ENCODE results near the gene TAF11L3. TPM values are rescaled to one million over a fixed set of nuclear protein-coding genes. Genes with fewer than 3 reads are reported as not detected.
"Not testable (repeated sequence)": the region's sequence is repeated elsewhere in the genome, so short reads cannot be mapped to it uniquely, and the experiment has no call there.

Gene TAF11L3
- polyA plus RNA-seq (2013, experiment 1 of 2; ENCODE audit: insufficient read length) = not detected
- not detected for polyA plus RNA-seq (2013, experiment 2 of 2; ENCODE audit: insufficient read length)

DNA sequence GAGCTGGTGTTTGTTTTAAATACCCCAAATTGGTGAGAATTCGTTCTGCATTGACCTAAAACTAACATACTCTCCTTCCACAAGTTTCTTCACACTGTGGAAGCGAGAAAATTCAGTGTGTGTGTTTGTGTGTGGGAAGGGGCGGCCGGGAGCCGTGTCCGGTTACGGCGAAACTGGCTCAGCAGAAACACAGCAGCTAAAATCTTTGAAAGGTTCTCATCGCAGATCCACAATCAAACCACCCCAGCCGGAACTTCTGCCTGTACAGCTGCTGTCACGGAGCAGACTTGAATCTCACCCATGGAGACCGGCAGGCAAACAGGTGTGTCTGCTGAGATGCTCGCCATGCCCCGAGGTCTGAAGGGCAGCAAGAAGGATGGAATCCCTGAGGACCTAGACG is at the start of gene TAF11L3:
Gene TAF11L3 (plus strand): TSS at position 301 of the 400 bp plus-strand sequence.
- not testable (repeated sequence) for DNase-seq

- DNase-seq = no peak
Observed at GRCh38 chr5:17470064-17470463, 48.1 kb upstream of the TAF11L3 start.

DNA sequence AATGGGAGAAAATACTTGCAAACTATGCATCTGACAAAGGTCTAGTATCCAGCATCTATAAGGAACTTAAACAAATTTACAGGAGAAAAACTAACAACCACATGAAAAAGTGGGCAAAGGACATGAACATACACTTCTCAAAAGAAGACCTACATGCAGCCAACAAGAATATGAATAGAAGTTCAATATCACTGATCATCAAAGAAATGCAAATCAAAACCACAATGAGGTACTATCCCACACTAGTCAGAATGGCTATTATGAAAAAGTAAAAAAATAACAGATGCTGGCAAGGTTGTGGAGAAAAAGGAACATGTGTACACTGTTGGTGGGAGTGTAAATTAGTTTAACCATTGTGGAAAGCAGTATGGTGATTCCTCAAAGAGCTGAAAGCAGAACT is 43.1 kb upstream of the TAF11L3 start:
- not testable (repeated sequence) for DNase-seq

DNA sequence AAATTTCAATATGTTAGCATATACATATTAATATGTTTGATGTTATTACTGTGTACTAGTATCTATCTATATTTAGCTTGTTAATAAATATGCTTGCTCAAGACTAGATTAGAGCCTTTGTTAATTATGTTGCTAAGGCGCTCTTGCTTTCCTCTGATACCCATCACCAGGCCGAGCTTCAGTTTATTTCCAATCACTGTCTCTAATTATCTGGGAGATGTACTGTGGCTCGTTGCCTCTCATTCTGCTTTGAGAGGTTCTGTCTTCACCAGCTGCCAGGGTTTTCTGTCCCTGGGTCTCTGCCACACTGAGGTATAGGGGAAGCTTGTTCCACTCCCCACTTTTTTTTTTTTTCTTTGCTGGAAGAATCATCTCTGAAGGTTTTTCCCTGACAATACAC is 41.1 kb upstream of the TAF11L3 start:
- DNase-seq = no peak

- DNase-seq = no peak
Observed at GRCh38 chr5:17477573-17478265, 40.4 kb upstream of the TAF11L3 start.

GRCh38 chr5:17481378-17481777 is 36.8 kb upstream of the TAF11L3 start:
- DNase-seq = no peak

GRCh38 chr5:17482790-17483189 is 35.4 kb upstream of the TAF11L3 start:
- DNase-seq = no peak

GRCh38 chr5:17486464-17487173 is 31.5 kb upstream of the TAF11L3 start:
- DNase-seq = not testable (repeated sequence)

DNA sequence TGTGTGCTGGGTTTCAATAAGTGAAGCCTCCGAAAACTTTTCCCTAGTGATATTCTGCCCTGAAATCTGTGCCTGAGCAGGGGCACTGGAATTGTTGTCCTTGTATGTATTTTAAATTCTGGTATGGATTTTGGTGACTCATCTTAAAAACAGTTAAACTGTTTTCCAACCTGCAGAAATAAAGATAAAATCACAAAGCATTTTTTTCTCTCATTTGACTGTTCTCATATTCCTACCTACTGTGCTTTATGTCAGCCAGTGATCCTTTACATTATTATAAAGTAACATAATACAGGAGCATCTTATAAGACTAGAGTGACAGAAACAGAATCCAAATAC is 31.0 kb upstream of the TAF11L3 start:
- no peak for DNase-seq

GRCh38 chr5:17491257-17491656 is 26.9 kb upstream of the TAF11L3 start:
- not testable (repeated sequence) for DNase-seq

DNA sequence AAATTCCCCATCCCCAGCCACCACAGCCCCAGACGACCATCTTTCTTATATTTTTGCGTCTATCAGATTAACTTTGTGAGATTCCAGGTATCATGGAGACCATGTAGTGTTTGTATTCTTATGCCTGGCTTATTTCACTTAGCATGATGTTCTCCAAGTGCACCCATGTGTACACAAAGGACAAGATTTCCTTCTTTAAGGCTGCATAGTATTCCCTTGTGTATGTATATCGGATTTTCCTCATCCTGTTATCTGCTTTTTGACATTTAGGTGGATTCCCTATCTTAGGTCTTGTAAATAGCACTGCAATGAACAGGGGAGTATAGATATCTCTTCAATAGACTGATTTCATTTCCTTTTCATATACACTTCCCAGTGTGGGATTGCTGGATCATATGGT is 25.4 kb upstream of the TAF11L3 start:
- DNase-seq = no peak

DNA sequence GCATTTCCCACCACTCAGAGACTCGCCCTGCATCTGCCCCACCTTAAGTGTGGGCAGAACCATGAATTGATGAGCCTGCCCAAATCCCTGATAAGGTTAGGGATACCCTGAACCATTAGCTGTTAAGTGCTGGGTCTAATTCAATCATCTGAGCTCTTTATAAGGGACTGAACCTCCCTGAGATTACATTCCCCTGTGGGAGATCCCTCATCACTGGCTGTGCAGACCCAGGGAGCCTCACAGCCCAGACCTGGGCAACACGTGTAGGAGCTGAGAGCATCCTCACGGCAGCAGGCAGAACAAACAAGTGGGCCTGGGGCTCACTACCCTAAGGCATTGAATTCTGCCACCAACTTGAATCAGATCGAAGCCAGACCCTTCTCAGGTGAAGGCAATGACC is 20.7 kb upstream of the TAF11L3 start:
- DNase-seq = no peak

GRCh38 chr5:17497931-17498330 is 20.2 kb upstream of the TAF11L3 start, which contains the start of gene TAF11L2:
Gene TAF11L2 (plus strand): TSS chr5:17498231.
- DNase-seq = not testable (repeated sequence)

GRCh38 chr5:17511775-17512325 is 6.3 kb upstream of the TAF11L3 start:
- DNase-seq = no peak

DNA sequence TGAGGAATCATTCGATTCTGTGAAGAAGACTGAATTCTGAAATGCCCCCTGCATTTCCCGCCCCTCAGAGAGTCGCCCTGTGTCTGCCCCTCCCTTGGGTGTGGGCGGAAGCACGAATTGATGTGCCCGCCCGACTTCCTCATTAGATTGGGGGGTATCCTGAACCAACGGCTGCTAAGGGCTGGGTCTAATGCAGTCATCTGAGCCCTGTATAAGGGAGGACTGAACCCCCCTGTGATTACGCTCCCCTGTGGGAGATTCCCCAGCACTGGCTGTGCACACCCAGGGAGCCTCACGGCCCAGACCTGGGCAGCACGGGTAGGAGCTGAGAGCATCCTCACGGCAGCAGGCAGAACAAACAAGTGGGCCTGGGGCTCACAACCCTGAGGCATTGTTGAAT is 641 bp upstream of the TAF11L3 start:
- not testable (repeated sequence) for DNase-seq

GRCh38 chr5:17519508-17519907 is 1.3 kb downstream of the TAF11L3 start:
- not testable (repeated sequence) for DNase-seq

DNA sequence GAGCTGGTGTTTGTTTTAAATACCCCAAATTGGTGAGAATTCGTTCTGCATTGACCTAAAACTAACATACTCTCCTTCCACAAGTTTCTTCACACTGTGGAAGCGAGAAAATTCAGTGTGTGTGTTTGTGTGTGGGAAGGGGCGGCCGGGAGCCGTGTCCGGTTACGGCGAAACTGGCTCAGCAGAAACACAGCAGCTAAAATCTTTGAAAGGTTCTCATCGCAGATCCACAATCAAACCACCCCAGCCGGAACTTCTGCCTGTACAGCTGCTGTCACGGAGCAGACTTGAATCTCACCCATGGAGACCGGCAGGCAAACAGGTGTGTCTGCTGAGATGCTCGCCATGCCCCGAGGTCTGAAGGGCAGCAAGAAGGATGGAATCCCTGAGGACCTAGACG is 3.3 kb downstream of the TAF11L3 start, which contains the start of gene TAF11L4:
Gene TAF11L4 (plus strand): TSS at position 301 of the 400 bp plus-strand sequence.
- not testable (repeated sequence) for DNase-seq

GRCh38 chr5:17524935-17525334 is 6.8 kb downstream of the TAF11L3 start, which contains the start of gene TAF11L5:
Gene TAF11L5 (plus strand): TSS chr5:17525235.
- not testable (repeated sequence) for DNase-seq

GRCh38 chr5:17526504-17526903 is 8.3 kb downstream of the TAF11L3 start:
- DNase-seq = not testable (repeated sequence)

DNA sequence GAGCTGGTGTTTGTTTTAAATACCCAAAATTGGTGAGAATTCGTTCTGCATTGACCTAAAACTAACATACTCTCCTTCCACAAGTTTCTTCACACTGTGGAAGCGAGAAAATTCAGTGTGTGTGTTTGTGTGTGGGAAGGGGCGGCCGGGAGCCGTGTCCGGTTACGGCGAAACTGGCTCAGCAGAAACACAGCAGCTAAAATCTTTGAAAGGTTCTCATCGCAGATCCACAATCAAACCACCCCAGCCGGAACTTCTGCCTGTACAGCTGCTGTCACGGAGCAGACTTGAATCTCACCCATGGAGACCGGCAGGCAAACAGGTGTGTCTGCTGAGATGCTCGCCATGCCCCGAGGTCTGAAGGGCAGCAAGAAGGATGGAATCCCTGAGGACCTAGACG is 10.2 kb downstream of the TAF11L3 start, which contains the start of gene TAF11L6:
Gene TAF11L6 (plus strand): TSS at position 301 of the 400 bp plus-strand sequence.
- DNase-seq = not testable (repeated sequence)
